GM18505 (cell line): ENCODE measurements around the gene PPP1R12B.
"Not testable (repeated sequence)": the region's sequence is repeated elsewhere in the genome, so short reads cannot be mapped to it uniquely, and the experiment has no call there.

Experiments
- ATAC-seq: cut with Tn5 transposase; IDR thresholded peaks from one replicate; pipeline ENCODE4 v1.9.1; 2021; ENCODE audit not compliant: unreplicated experiment
- POLR2A ChIP-seq: IDR thresholded peaks from 4 replicates; pipeline ENCODE4 v1.6.1; 2011; ENCODE audit warnings: borderline replicate concordance; ENCODE audit not compliant: insufficient read depth, insufficient read length; ENCODE audit errors: extremely low read depth

PPP1R12B gene

GRCh38 chr1:202471246-202471645, 122.7 kb downstream of the PPP1R12B start:
- no peak for TF ChIP-seq POLR2A
- no peak for ATAC-seq

- not testable (repeated sequence) for ATAC-seq
Observed at GRCh38 chr1:202472347-202473124, 124.0 kb downstream of the PPP1R12B start.

GRCh38 chr1:202473266-202474045, 125.0 kb downstream of the PPP1R12B start:
- ATAC-seq, result not testable (repeated sequence)

- not testable (repeated sequence) for ATAC-seq
Observed at GRCh38 chr1:202479661-202480060, 131.2 kb downstream of the PPP1R12B start.

- not testable (repeated sequence) for ATAC-seq
Observed at GRCh38 chr1:202480640-202481039, 132.1 kb downstream of the PPP1R12B start.

- not testable (repeated sequence) for ATAC-seq
Observed at GRCh38 chr1:202483362-202483761, 134.9 kb downstream of the PPP1R12B start.

GRCh38 chr1:202484032-202484431, 135.5 kb downstream of the PPP1R12B start:
- ATAC-seq, result not testable (repeated sequence)

- not testable (repeated sequence) for ATAC-seq
Observed at GRCh38 chr1:202484820-202485219, 136.3 kb downstream of the PPP1R12B start.

- peak; percentile 72 for ATAC-seq
Observed at GRCh38 chr1:202488178-202488649, 139.7 kb downstream of the PPP1R12B start.

- not testable (repeated sequence) for ATAC-seq
Observed at GRCh38 chr1:202489101-202489500, 140.6 kb downstream of the PPP1R12B start.

GRCh38 chr1:202493112-202493511, 144.6 kb downstream of the PPP1R12B start:
- ATAC-seq, result not testable (repeated sequence)

GRCh38 chr1:202498542-202498941, 150.0 kb downstream of the PPP1R12B start:
- TF ChIP-seq POLR2A, result no peak
- ATAC-seq, result no peak

- not testable (repeated sequence) for ATAC-seq
Observed at GRCh38 chr1:202499997-202500396, 151.5 kb downstream of the PPP1R12B start.

- no peak for ATAC-seq
- TF ChIP-seq POLR2A, result no peak
Observed at GRCh38 chr1:202501281-202501680, 152.8 kb downstream of the PPP1R12B start.

- TF ChIP-seq POLR2A, result no peak
- no peak for ATAC-seq
Observed at GRCh38 chr1:202505356-202505755, 156.9 kb downstream of the PPP1R12B start.

GRCh38 chr1:202505880-202506575, 157.5 kb downstream of the PPP1R12B start:
- not testable (repeated sequence) for ATAC-seq

GRCh38 chr1:202508863-202509262, 160.4 kb downstream of the PPP1R12B start:
- ATAC-seq, result not testable (repeated sequence)

- ATAC-seq, result not testable (repeated sequence)
Observed at GRCh38 chr1:202513875-202514274, 165.4 kb downstream of the PPP1R12B start.
